Vagina (tissue), 2 donors: ENCODE results near the gene TSPAN12.

Experiments used
- POLR2A ChIP-seq, 2 donors: fragments of 450-650 bp; IDR thresholded peaks; one replicate each; pipeline ENCODE4 v1.6.1; 2017; ENCODE audit warnings: antibody characterized with exemption in 2 of 2, mild to moderate bottlenecking in 2 of 2, moderate library complexity in 2 of 2
- TF ChIP-seq, protein P1 (sequence below), 3 experiments: fragments of 450-650 bp in 2 of 3; fragments of 200-600 bp in 1 of 3; sonication (generic) in 1 of 3; IDR thresholded peaks; one replicate each; pipeline ENCODE4 v1.5.1; 2017 to 2019; ENCODE audit warnings: antibody characterized with exemption in 3 of 3, mild to moderate bottlenecking in 2 of 3, moderate library complexity in 2 of 3

DNA sequence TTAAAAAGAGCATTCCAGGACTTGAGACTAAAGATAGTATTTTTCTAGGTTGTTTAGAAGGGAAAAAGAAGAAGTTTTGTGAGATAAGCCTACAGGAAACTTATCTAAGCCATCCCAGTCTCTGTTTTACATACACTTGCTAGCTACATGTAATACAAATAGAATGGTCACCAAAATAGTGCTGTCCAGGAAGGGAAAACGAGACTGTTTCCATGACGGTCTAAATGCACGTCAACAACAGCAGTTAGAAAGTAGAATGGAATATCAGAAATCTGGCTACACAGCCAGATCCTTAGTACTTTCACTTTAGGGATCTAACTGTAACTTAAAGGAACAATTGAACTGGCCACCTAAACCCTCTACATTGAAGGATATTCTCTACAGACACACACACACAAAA is 117.6 kb downstream of the TSPAN12 start:
- TF ChIP-seq POLR2A (IDR thresholded peaks at IDR 0.05) = no peak
- TF ChIP-seq, protein P1, sequence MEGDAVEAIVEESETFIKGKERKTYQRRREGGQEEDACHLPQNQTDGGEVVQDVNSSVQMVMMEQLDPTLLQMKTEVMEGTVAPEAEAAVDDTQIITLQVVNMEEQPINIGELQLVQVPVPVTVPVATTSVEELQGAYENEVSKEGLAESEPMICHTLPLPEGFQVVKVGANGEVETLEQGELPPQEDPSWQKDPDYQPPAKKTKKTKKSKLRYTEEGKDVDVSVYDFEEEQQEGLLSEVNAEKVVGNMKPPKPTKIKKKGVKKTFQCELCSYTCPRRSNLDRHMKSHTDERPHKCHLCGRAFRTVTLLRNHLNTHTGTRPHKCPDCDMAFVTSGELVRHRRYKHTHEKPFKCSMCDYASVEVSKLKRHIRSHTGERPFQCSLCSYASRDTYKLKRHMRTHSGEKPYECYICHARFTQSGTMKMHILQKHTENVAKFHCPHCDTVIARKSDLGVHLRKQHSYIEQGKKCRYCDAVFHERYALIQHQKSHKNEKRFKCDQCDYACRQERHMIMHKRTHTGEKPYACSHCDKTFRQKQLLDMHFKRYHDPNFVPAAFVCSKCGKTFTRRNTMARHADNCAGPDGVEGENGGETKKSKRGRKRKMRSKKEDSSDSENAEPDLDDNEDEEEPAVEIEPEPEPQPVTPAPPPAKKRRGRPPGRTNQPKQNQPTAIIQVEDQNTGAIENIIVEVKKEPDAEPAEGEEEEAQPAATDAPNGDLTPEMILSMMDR (IDR thresholded peaks at IDR 0.05) = no peak
